NCI-H460 (cell line): ENCODE measurements around the gene YY1. TPM values are rescaled to one million over a fixed set of nuclear protein-coding genes. Genes with fewer than 3 reads are reported as not detected.

ENCODE experiments used
- DNase-seq: peaks from one replicate; pipeline ENCODE4 v3.0.0-alpha.2; 2016; ENCODE audit warnings: low read depth; ENCODE audit errors: extremely low read depth
- small RNA-seq, 2 experiments: library from RNA; depleted of rRNA; stranded (forward); fragments of <200 nt; gene quantifications; one replicate each; pipeline ENCODE3, GENCODE V24; 2014
- total RNA-seq: library from RNA; depleted of rRNA; stranded (reverse); fragments of >200 nt; shearing (Covaris generic); gene quantifications from 2 replicates; pipeline ENCODE4 v1.2.3, GENCODE V29; 2014; rRNA removed

The YY1 gene
- total RNA-seq, 1 experiment from 2014 or later = 54.4 TPM

GRCh38 chr14:100329233-100330006 is 90.5 kb downstream of the YY1 start:
- DNase-seq = no peak

- no peak for DNase-seq
These were observed 91.0 kb downstream of the YY1 start for GRCh38 chr14:100330007-100330344.

GRCh38 chr14:100330388-100330931 is 91.5 kb downstream of the YY1 start:
- DNase-seq = no peak

GRCh38 chr14:100332071-100332639 is 93.2 kb downstream of the YY1 start:
- no peak for DNase-seq

Small RNA genes within 50 kb of the gene (small RNA-seq; reads per million reads assigned to genes)
- gene MIR345 (1.6 to 39.9 reads per million in 2 experiments), gene RN7SL523P (0 to 0.12 reads per million in 2 experiments)

Other genes starting within 250 kb of the YY1 start
- 22.9 and 23.4 TPM in 2 replicates for gene EVL, start 173.7 kb upstream of the YY1 start, total RNA-seq
- gene DEGS2, start 79.5 kb upstream of the YY1 start, total RNA-seq = 0.54 TPM in 1 of 2 replicates, not detected in the other
- gene SLC25A29, start 67.3 kb downstream of the YY1 start, total RNA-seq = 30.0 and 34.8 TPM in 2 replicates
- not detected in 2 replicates for gene SLC25A47, start 84.2 kb downstream of the YY1 start, total RNA-seq
- gene WDR25, start 137.3 kb downstream of the YY1 start, total RNA-seq = 42.9 and 50.7 TPM in 2 replicates